Measurements from ENCODE around the gene HIC1. TPM values are rescaled to one million over a fixed set of nuclear protein-coding genes. Genes with fewer than 3 reads are reported as not detected.

Gene HIC1
- total RNA-seq, 2 experiments from 2014 or later: 35.1 TPM

DNA sequence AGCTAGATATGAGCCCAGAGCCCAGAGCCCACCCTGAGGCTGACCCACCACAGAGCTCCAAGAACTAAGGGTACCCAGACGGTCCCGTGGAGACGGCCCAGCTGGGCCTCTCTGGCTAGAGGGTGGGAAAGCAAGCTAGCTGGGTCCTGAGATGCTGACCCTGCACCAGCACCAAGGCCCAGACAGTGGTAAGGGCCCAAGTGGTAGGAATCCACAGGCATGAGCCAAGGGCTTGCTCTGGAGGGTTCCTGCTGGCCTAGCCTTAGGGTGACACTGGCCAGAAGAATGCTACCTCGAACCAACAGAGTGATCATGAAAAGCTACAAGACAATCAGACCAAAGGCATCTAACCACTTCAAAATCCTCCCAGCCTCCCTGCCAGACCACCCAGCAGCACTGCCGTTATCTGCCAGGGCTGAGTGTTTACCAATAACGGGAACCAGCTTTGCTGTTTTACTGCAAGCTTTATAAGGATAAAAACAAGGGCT is 13.2 kb downstream of the HIC1 start:
- POLR2A ChIA-PET: interaction anchor here (0.6 to 5.4 kb wide), 6 partner anchors 11 to 130 kb away, joined by 3 to 46 read pairs (median 4); partner anchors contain the start of gene HIC1
- ATAC-seq (no peak), DNase-seq (no peak)
- H3K27ac Mint-ChIP-seq: peak overlapping the region; percentile 12
- peak overlapping the region; percentile 66 for H3K4me3 Mint-ChIP-seq
- CTCF ChIA-PET: interaction anchor here (0.9 to 10.3 kb wide), 6 partner anchors 11 to 215 kb away, joined by 3 to 121 read pairs (median 7); partner anchors contain the start of gene HIC1
- no peaks in the 10 kb centered on the region for H3K9me3 Mint-ChIP-seq
- H3K4me1 Mint-ChIP-seq (ENCODE audit: low read depth): peaks cover 48% of the 10 kb centered on the region
- intact Hi-C loops (cut with micrococcal nuclease): no loop called here
- no peak for TF ChIP-seq CTCF (IDR thresholded peaks at IDR 0.05)
- H3K27me3 Mint-ChIP-seq: no peaks in the 10 kb centered on the region
- H3K36me3 Mint-ChIP-seq (ENCODE audit: low read depth): peaks cover 77% of the 10 kb centered on the region

GRCh38 chr17:2068519-2069051 is 13.7 kb downstream of the HIC1 start:
- TF ChIP-seq CTCF (IDR thresholded peaks at IDR 0.05): no peak
- ChIA-PET POLR2A (interaction anchor here (0.6 to 5.4 kb wide), 8 partner anchors 12 to 185 kb away, joined by 3 to 46 read pairs (median 4); partner anchors contain the start of gene HIC1), CTCF (interaction anchor here (0.9 to 10.3 kb wide), 7 partner anchors 12 to 214 kb away, joined by 3 to 121 read pairs (median 4); partner anchors contain the start of gene HIC1)
- DNase-seq (peak; percentile 62), ATAC-seq (peak; percentile 31)
- Mint-ChIP-seq H3K4me3 (peak overlapping the region; percentile 66), H3K36me3 (ENCODE audit: low read depth) (peaks cover 72% of the 10 kb centered on the region), H3K4me1 (ENCODE audit: low read depth) (peaks cover 48% of the 10 kb centered on the region), H3K27ac (peak overlapping the region; percentile 80), H3K9me3 (no peaks in the 10 kb centered on the region), H3K27me3 (no peaks in the 10 kb centered on the region)
- intact Hi-C loops (cut with micrococcal nuclease): no loop called here

DNA sequence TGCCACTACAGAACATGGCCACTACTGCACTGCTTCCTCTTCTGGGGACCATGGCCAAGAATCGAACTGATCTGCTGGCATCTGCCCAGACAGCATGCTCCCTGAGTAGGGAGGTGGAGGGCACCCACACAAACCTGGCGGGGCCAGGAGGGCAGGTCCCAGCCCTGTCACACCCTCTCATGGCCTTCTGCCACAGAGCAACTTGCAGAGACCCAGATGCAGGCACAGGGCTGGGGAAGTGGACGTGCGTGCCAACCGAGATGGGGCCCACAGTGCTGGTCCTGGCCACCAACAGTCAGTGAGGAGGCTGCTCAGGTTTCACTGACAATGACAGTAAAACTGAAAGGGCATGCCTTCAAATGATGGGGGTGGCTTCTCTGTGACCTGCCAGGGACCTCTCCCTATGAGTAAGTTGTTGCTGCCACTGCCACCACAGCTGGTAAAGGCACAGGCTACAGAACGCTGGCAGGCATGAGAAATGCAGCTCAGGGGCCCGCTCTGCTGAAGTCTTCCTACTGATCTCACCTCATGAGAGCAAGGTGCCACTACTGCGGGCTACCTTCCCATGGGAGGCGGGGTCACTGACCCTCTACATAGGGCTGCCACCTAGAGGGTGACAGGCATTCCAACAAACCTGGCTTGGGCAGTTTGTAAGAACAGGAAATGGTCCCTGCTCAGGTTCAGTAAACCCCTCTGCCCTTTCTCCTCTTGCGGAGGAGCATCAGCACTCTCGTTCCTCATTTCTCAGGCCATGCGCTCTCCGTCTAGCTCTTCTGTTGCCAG is 15.5 kb downstream of the HIC1 start:
- ATAC-seq (peak; percentile 85), DNase-seq (peak; percentile 93)
- H3K27me3 Mint-ChIP-seq: no peaks in the 10 kb centered on the region
- no peaks in the 10 kb centered on the region for H3K9me3 Mint-ChIP-seq
- H3K27ac Mint-ChIP-seq: peak overlapping the region; percentile 80
- ChIA-PET CTCF (interaction anchor here (0.7 to 10.3 kb wide), 7 partner anchors 12 to 282 kb away, joined by 3 to 121 read pairs (median 10); partner anchors contain the start of gene HIC1), POLR2A (interaction anchor here (0.6 to 5.4 kb wide), 4 partner anchors 11 to 114 kb away, joined by 3 to 46 read pairs (median 9); partner anchors contain the start of gene HIC1)
- peaks cover 48% of the 10 kb centered on the region for H3K4me1 Mint-ChIP-seq (ENCODE audit: low read depth)
- no peak for TF ChIP-seq CTCF (IDR thresholded peaks at IDR 0.05)
- H3K4me3 Mint-ChIP-seq: peak overlapping the region; percentile 21
- intact Hi-C loops (cut with micrococcal nuclease): loop anchor here (2.0 kb wide), 1 partner anchor 16 kb away; no protein-coding TSS in a partner anchor
- H3K36me3 Mint-ChIP-seq (ENCODE audit: low read depth): peaks cover 68% of the 10 kb centered on the region

GRCh38 chr17:2071024-2071385 is 16.1 kb downstream of the HIC1 start:
- POLR2A ChIA-PET: interaction anchor here (1.2 to 5.4 kb wide), 3 partner anchors 11 to 17 kb away, joined by 4 to 46 read pairs (median 14); partner anchors contain the start of gene HIC1
- peak overlapping the region; percentile 21 for H3K4me3 Mint-ChIP-seq
- TF ChIP-seq CTCF (IDR thresholded peaks at IDR 0.05): no peak
- CTCF ChIA-PET: interaction anchor here (0.7 to 10.3 kb wide), 6 partner anchors 11 to 217 kb away, joined by 3 to 121 read pairs (median 11); partner anchors contain the start of gene HIC1
- DNase-seq: no peak
- no peaks in the 10 kb centered on the region for H3K27me3 Mint-ChIP-seq
- H3K9me3 Mint-ChIP-seq: no peaks in the 10 kb centered on the region
- ATAC-seq: no peak
- H3K36me3 Mint-ChIP-seq (ENCODE audit: low read depth): peaks cover 63% of the 10 kb centered on the region
- H3K4me1 Mint-ChIP-seq (ENCODE audit: low read depth): peaks cover 53% of the 10 kb centered on the region
- intact Hi-C loops (cut with micrococcal nuclease): loop anchor here (2.0 kb wide), 1 partner anchor 16 kb away; no protein-coding TSS in a partner anchor
- H3K27ac Mint-ChIP-seq: peak overlapping the region; percentile 76
